Activated T-cell treated with anti-CD3 and anti-CD28 coated beads for 48 hours (primary cell): Measurements from ENCODE around the gene ADGRF4.
"Not testable (repeated sequence)": the region's sequence is repeated elsewhere in the genome, so short reads cannot be mapped to it uniquely, and the experiment has no call there.

Source experiments
- DNase-seq: peaks from one replicate; pipeline ENCODE4 v3.0.0-alpha.2; 2020; ENCODE audit warnings: low read depth

The ADGRF4 gene

GRCh38 chr6:47734831-47735481 lies 36.6 kb downstream of the ADGRF4 start:
- DNase-seq, result no peak

- no peak for DNase-seq
Measured at GRCh38 chr6:47736083-47736700, 37.8 kb downstream of the ADGRF4 start.

GRCh38 chr6:47737406-47737805 lies 39.0 kb downstream of the ADGRF4 start:
- no peak for DNase-seq

DNA sequence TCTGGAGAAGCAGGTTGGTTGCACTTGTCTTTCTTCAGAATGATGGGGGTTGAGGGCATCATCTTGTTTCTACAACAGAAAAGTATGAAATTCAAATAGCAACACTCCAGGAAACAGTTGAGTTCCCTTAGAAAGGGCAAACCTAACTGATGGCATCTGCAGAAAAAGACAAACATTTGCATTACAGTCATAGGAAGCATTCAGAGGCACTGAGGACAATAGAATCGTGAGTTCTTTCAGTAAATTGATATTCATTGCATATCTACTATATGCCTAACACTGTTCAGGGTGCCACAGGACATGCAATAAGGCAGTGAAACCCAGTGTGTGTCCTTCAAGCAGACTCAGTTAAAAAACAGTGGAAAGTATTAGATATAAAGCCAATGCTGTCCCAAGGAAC lies 42.3 kb downstream of the ADGRF4 start:
- no peak for DNase-seq

DNA sequence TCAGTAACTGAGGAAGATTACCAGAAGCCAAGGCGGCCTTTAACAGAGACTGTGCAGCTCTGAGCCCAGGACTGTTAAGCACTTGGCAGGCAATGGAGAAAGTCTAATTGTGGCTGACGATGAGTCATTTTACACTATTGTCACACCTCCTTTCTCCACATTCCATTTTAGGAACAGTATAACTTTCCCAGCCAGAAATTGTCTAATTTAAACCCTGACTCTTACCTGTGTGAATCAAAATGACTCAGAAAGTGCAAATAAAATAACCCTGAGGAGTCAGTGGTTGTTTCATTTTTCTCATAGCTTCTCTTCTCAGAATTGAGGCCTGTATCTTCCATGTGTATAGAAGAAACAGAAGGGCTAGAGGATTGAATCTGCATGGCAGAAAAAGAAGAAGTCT lies 43.4 kb downstream of the ADGRF4 start:
- no peak for DNase-seq

DNA sequence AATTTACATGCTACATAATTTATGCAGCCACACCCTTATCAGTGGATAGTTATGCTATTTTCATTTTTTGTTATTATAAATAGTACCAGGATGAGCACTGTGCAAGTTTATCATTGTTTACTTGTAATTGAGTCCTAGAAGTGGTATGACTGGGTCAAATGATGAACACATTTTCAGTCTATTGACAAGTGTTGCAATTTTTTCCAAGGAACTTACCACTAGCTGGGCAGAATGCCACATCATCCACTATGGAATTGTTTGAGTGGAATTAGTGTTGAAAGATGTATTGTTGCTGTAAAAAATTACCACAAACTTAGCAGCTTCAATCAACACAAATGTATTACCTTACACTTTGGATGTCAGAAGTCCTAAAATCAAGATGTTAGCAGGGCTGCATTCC lies 45.4 kb downstream of the ADGRF4 start:
- no peak for DNase-seq

- not testable (repeated sequence) for DNase-seq
Measured at GRCh38 chr6:47745269-47745668, 46.9 kb downstream of the ADGRF4 start.

- DNase-seq, result no peak
Measured at GRCh38 chr6:47749757-47750156, 51.4 kb downstream of the ADGRF4 start.

DNA sequence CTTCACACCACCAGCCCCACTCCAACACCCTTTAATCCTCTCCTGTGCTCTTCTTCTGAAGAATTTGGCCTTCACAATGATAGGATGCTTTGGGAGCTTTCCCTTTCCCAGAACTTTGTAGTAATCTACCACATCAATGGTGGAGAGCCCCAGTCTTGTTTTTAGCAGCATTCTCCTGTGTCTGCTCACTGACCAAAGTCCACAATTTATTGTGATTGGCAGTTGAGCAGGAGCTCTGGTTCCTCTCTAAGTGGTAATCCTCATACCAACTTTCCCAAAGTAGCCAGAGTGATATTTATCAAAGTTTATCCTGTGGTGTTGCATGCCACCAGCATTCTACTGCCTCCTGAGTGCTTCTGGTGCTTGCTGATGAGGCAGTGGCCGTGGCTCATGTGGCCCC lies 54.4 kb downstream of the ADGRF4 start:
- DNase-seq, result no peak

GRCh38 chr6:47759364-47759763 lies 61.0 kb downstream of the ADGRF4 start:
- no peak for DNase-seq

GRCh38 chr6:47762502-47762901 lies 64.1 kb downstream of the ADGRF4 start:
- DNase-seq, result no peak

- DNase-seq, result no peak
Measured at GRCh38 chr6:47766445-47766844, 68.1 kb downstream of the ADGRF4 start.

- DNase-seq, result no peak
Measured at GRCh38 chr6:47767102-47767501, 68.7 kb downstream of the ADGRF4 start.

DNA sequence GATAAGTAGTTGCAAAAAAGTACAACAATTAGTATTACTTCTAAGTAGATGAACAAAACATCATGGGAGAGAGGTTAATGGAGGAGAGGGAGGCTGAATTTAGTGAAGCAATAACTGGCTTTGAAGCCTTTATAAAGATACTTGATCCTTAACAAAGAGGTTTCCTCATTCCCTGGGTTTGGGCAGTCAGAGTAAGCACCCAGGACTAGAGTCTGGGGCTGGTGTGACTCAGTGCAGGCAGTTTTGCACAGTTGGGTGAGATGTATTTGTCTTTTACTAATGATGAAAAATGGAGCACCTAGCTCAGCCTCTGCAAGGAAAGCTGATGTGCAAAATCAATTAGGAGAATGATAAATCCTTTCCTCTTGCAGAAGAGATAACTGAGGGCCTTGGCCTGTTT lies 71.6 kb downstream of the ADGRF4 start:
- no peak for DNase-seq
